CD4-positive, alpha-beta T cell (primary cell): ENCODE measurements around the gene SKIC2. TPM values are rescaled to one million over a fixed set of nuclear protein-coding genes. Genes with fewer than 3 reads are reported as not detected.
"Not testable (repeated sequence)": the region's sequence is repeated elsewhere in the genome, so short reads cannot be mapped to it uniquely, and the experiment has no call there.

ENCODE experiments used
- ATAC-seq: fragments of 200-7000 bp; cut with Tn5 transposase; one replicate; pipeline ENCODE4 v1.10.0; 2022; ENCODE audit warnings: mild to moderate bottlenecking; ENCODE audit not compliant: poor library complexity
- CTCF ChIA-PET: fragments of 350-600 bp; sonication (Branson Sonifier 250); formaldehyde crosslinking; loops from one replicate; lab custom pipeline; 2021; ENCODE audit warnings: antibody characterized with exemption, inconsistent platforms; lab: Charles Lee
- POLR2A ChIA-PET: fragments of 350-600 bp; sonication (Branson Sonifier 250); formaldehyde crosslinking; loops from one replicate; lab custom pipeline; 2021; ENCODE audit warnings: antibody characterized with exemption, inconsistent platforms; lab: Charles Lee
- DNase-seq, 14 experiments: peaks; one replicate each; pipeline ENCODE4 v3.0.0-alpha.2; 2013 to 2020; ENCODE audit warnings: mixed read lengths in 2 of 14
- H3K27ac ChIP-seq, 2 donors: one replicate each; pipeline versions ENCODE4 v1.5.1 to v1.7.0; 2013; ENCODE audit warnings: low read length in 2 of 2, low read depth in 1 of 2, mild to moderate bottlenecking in 1 of 2
- H3K27me3 ChIP-seq, 2 experiments: 1 replicate in 1 of 2; 2 replicates in 1 of 2; pipeline versions ENCODE4 v1.6.1 to v1.7.0; 2013; ENCODE audit warnings: low read length in 2 of 2, control low read depth in 1 of 2, mild to moderate bottlenecking in 1 of 2, moderate library complexity in 1 of 2; ENCODE audit not compliant: insufficient read depth in 2 of 2, control insufficient read depth in 1 of 2
- H3K36me3 ChIP-seq: one replicate; pipeline ENCODE4 v1.6.1; 2013; ENCODE audit warnings: low read length, control low read depth; ENCODE audit not compliant: insufficient read depth
- H3K4me1 ChIP-seq: one replicate; pipeline ENCODE4 v1.6.1; 2013; ENCODE audit warnings: low read length, control low read depth; ENCODE audit not compliant: insufficient read depth
- H3K4me3 ChIP-seq: one replicate; pipeline ENCODE4 v1.5.1; 2013; ENCODE audit warnings: mild to moderate bottlenecking, low read length, moderate library complexity
- H3K9me3 ChIP-seq, 2 experiments: 1 replicate in 1 of 2; 2 replicates in 1 of 2; pipeline versions ENCODE4 v1.6.1 to v1.7.0; 2013; ENCODE audit warnings: low read length in 2 of 2, mild to moderate bottlenecking in 2 of 2, control low read depth in 1 of 2, moderate library complexity in 1 of 2; ENCODE audit not compliant: control insufficient read depth in 1 of 2, insufficient read depth in 1 of 2
- H3K27ac Mint-ChIP-seq: one replicate; pipeline ENCODE4 v1.8.0; 2020; ENCODE audit warnings: mixed read lengths
- H3K27me3 Mint-ChIP-seq: one replicate; pipeline ENCODE4 v1.8.0; 2021; ENCODE audit warnings: mixed read lengths
- H3K36me3 Mint-ChIP-seq: one replicate; pipeline ENCODE4 v1.8.0; 2021; ENCODE audit warnings: low read depth, mixed read lengths
- H3K4me1 Mint-ChIP-seq: one replicate; pipeline ENCODE4 v1.8.0; 2021; ENCODE audit warnings: low read depth, mixed read lengths
- H3K4me3 Mint-ChIP-seq: one replicate; pipeline ENCODE4 v1.8.0; 2020; ENCODE audit warnings: mild to moderate bottlenecking, mixed read lengths
- H3K9me3 Mint-ChIP-seq: one replicate; pipeline ENCODE4 v1.8.0; 2020; ENCODE audit warnings: mixed read lengths
- CTCF ChIP-seq: fragments of 200-600 bp; IDR thresholded peaks from one replicate; pipeline ENCODE4 v1.8.0; 2022; ENCODE audit warnings: antibody characterized with exemption, mild to moderate bottlenecking
- intact Hi-C, 2 experiments: fragments of 100-400 bp; cut with DNase I in 1 of 2; cut with micrococcal nuclease in 1 of 2; formaldehyde crosslinking; loops; one replicate each; pipeline versions ENCODE4 v1.15.1 to v1.9.0; 2023 to 2025; cut with DNase I, micrococcal nuclease
- total RNA-seq, 174 experiments: library from RNA in 2 of 174; stranded (reverse) in 2 of 174; gene quantifications; one replicate each; pipeline ENCODE4 v1.2.3 and lab custom pipeline; 2021 to 2026

SKIC2 gene
- total RNA-seq, 2 experiments from 2014 or later: 133 to 141 TPM

DNA sequence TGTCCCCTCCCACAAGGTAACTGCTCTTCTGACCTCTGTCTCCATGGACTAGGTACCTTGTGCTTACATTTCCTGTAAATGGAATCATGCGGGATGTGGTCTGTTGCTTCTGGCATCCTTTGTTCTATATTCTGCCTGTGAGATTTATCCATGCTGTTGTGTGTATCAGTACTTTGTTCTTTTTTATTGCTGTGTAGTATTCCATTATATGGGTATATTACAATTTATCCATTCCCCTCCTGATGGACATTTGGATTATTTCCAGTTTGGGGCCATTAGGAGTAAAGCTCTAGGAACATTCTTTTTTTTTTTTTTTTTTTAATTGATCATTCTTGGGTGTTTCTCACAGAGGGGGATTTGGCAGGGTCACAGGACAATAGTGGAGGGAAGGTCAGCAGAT, 28.0 kb upstream of the SKIC2 start:
- no peaks in the 10 kb centered on the region for H3K4me1 ChIP-seq
- CTCF ChIA-PET: no interaction called here
- no peak overlapping the region for H3K4me3 Mint-ChIP-seq

GRCh38 chr6:31932137-31932536, 26.8 kb upstream of the SKIC2 start:
- POLR2A ChIA-PET, H3K27me3 Mint-ChIP-seq, H3K36me3 Mint-ChIP-seq, H3K9me3 ChIP-seq, H3K4me3 ChIP-seq, ATAC-seq, H3K9me3 Mint-ChIP-seq, H3K4me3 Mint-ChIP-seq, H3K4me1 Mint-ChIP-seq, H3K4me1 ChIP-seq, DNase-seq, H3K27ac Mint-ChIP-seq, H3K27me3 ChIP-seq, CTCF ChIA-PET, H3K27ac ChIP-seq, H3K36me3 ChIP-seq, intact Hi-C loops: not testable (repeated sequence)

More for the DNA sequence above, 28.0 kb upstream of the SKIC2 start:
- H3K27ac Mint-ChIP-seq: no peak overlapping the region
- H3K36me3 Mint-ChIP-seq: no peaks in the 10 kb centered on the region
- POLR2A ChIA-PET: no interaction called here
- DNase-seq: no peak
- H3K9me3 ChIP-seq: no peaks in the 10 kb centered on the region
- H3K9me3 Mint-ChIP-seq: no peaks in the 10 kb centered on the region
- H3K27me3 Mint-ChIP-seq: peaks cover 5% of the 10 kb centered on the region
- ATAC-seq: no peak
- no peaks in the 10 kb centered on the region for H3K36me3 ChIP-seq
- no peaks in the 10 kb centered on the region for H3K4me1 Mint-ChIP-seq
- H3K4me3 ChIP-seq: no peak overlapping the region
- no peak overlapping the region for H3K27ac ChIP-seq
- intact Hi-C loops: no loop called here
- TF ChIP-seq CTCF: no peak
- H3K27me3 ChIP-seq: no peaks in the 10 kb centered on the region

DNA sequence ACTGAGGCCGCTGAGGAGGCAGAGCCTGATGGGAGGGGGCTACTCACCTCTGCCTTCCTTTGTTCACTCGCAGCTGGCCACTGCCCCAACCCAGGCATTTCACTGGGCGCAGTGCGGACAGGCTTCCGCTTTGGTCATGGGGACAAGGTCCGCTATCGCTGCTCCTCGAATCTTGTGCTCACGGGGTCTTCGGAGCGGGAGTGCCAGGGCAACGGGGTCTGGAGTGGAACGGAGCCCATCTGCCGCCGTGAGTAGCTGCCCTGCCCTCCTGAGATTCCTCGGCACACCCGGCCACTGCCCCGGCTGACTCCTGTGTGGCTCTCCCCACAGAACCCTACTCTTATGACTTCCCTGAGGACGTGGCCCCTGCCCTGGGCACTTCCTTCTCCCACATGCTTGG, 25.4 kb upstream of the SKIC2 start:
- H3K4me3 ChIP-seq: no peak overlapping the region
- H3K27ac Mint-ChIP-seq: no peak overlapping the region

More for the DNA sequence above, 25.4 kb upstream of the SKIC2 start:
- CTCF ChIA-PET: no interaction called here
- H3K4me3 Mint-ChIP-seq: no peak overlapping the region
- H3K36me3 Mint-ChIP-seq: no peaks in the 10 kb centered on the region
- Histone ChIP-seq H3K4me1 (no peaks in the 10 kb centered on the region), H3K9me3 (no peaks in the 10 kb centered on the region), H3K36me3 (no peaks in the 10 kb centered on the region), H3K27me3 (no peaks in the 10 kb centered on the region), H3K27ac (no peak overlapping the region)
- H3K27me3 Mint-ChIP-seq: peaks cover 5% of the 10 kb centered on the region
- H3K9me3 Mint-ChIP-seq: no peaks in the 10 kb centered on the region
- DNase-seq (no peak), ATAC-seq (no peak)
- POLR2A ChIA-PET: no interaction called here
- H3K4me1 Mint-ChIP-seq: no peaks in the 10 kb centered on the region
- no peak for TF ChIP-seq CTCF
- intact Hi-C loops: no loop called here
